Measurements from ENCODE around the gene RWDD1.

- TF ChIP-seq, protein P1, sequence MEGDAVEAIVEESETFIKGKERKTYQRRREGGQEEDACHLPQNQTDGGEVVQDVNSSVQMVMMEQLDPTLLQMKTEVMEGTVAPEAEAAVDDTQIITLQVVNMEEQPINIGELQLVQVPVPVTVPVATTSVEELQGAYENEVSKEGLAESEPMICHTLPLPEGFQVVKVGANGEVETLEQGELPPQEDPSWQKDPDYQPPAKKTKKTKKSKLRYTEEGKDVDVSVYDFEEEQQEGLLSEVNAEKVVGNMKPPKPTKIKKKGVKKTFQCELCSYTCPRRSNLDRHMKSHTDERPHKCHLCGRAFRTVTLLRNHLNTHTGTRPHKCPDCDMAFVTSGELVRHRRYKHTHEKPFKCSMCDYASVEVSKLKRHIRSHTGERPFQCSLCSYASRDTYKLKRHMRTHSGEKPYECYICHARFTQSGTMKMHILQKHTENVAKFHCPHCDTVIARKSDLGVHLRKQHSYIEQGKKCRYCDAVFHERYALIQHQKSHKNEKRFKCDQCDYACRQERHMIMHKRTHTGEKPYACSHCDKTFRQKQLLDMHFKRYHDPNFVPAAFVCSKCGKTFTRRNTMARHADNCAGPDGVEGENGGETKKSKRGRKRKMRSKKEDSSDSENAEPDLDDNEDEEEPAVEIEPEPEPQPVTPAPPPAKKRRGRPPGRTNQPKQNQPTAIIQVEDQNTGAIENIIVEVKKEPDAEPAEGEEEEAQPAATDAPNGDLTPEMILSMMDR (IDR thresholded peaks at IDR 0.05), result no peak
- no peak for TF ChIP-seq ZFX (IDR thresholded peaks at IDR 0.05; ENCODE audit: borderline replicate concordance)
Observed at GRCh38 chr6:116563830-116564229, 7.5 kb upstream of the RWDD1 start.
